Measurements from ENCODE around the gene HERPUD2.

Gene HERPUD2

DNA sequence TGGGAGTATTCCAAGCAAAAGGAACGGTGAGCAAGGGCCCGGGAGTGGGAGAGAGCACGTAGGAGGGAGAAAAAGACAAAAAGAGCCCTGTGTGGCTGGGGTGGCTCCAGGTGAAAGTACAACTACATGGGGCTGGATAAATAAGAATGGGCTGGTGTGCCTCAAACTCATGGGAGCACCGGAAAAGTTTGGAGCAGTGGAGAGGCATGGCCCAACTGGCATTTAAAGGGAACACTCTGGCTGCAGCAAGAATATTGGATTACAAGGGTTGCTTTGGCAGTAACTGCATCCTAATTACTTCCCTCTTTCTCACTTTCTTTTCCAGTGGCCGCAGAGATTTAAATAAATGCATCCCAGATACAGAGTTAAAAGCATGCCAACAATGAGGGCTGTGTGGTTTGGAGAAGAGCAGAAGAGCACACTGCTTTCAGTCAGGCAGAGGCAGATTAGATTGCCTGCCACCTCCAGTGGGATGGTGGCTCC is 39.1 kb upstream of the HERPUD2 start:
- Histone ChIP-seq H2AFZ (no peak overlapping the region), H3K4me2 (ENCODE audit: low read length) (no peak overlapping the region), H3K27ac (no peak overlapping the region), H3K79me2 (no peaks in the 10 kb centered on the region), H3K4me1 (no peaks in the 10 kb centered on the region), H3K9me3 (ENCODE audit: control insufficient read depth, low read length) (no peaks in the 10 kb centered on the region), H3K36me3 (ENCODE audit: control insufficient read depth, insufficient read depth, low read length) (no peaks in the 10 kb centered on the region), H3K4me3 (ENCODE audit: low read depth, low read length) (no peak overlapping the region), H3K27me3 (ENCODE audit: control insufficient read depth, insufficient read depth, low read length) (no peaks in the 10 kb centered on the region), H3K9ac (no peak overlapping the region)
- no peak for TF ChIP-seq CTCF (IDR thresholded peaks at IDR 0.05)

DNA sequence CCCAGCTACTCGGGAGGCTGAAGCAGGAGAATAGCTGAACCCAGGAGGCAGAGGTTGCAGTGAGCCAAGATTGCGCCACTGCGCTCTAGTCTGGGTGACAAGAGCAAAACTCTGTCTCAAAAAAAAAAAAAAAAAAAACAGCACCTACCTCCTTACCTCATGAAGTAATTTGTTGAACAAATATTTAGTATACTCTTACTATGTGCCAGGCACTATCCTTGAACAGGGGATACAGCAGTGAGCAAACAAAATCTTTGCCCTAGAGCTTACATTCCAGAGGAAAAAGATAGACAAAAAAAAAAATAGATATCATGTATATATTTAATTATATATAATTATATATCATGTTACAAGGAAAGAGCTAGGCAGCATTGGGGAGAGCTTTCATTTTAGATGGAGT is 36.4 kb upstream of the HERPUD2 start:
- no peak overlapping the region for H2AFZ ChIP-seq
- H3K4me2 ChIP-seq (ENCODE audit: low read length), result no peak overlapping the region
- no peak overlapping the region for H3K27ac ChIP-seq
- no peaks in the 10 kb centered on the region for H3K9me3 ChIP-seq (ENCODE audit: control insufficient read depth, low read length)
- TF ChIP-seq CTCF (IDR thresholded peaks at IDR 0.05), result no peak
- H3K4me1 ChIP-seq, result no peaks in the 10 kb centered on the region
- H3K36me3 ChIP-seq (ENCODE audit: control insufficient read depth, insufficient read depth, low read length), result no peaks in the 10 kb centered on the region
- H3K9ac ChIP-seq, result no peak overlapping the region
- no peak overlapping the region for H3K4me3 ChIP-seq (ENCODE audit: low read depth, low read length)
- no peaks in the 10 kb centered on the region for H3K27me3 ChIP-seq (ENCODE audit: control insufficient read depth, insufficient read depth, low read length)
- H3K79me2 ChIP-seq, result no peaks in the 10 kb centered on the region

GRCh38 chr7:35729061-35729783 is 34.3 kb upstream of the HERPUD2 start:
- Histone ChIP-seq H3K9ac (no peak overlapping the region), H3K79me2 (no peaks in the 10 kb centered on the region), H3K36me3 (ENCODE audit: control insufficient read depth, insufficient read depth, low read length) (no peaks in the 10 kb centered on the region), H3K4me2 (ENCODE audit: low read length) (no peak overlapping the region), H3K27me3 (ENCODE audit: control insufficient read depth, insufficient read depth, low read length) (no peaks in the 10 kb centered on the region), H3K9me3 (ENCODE audit: control insufficient read depth, low read length) (no peaks in the 10 kb centered on the region), H3K4me1 (no peaks in the 10 kb centered on the region), H2AFZ (no peak overlapping the region), H3K27ac (no peak overlapping the region), H3K4me3 (ENCODE audit: low read depth, low read length) (no peak overlapping the region)
- TF ChIP-seq CTCF (IDR thresholded peaks at IDR 0.05), result no peak

DNA sequence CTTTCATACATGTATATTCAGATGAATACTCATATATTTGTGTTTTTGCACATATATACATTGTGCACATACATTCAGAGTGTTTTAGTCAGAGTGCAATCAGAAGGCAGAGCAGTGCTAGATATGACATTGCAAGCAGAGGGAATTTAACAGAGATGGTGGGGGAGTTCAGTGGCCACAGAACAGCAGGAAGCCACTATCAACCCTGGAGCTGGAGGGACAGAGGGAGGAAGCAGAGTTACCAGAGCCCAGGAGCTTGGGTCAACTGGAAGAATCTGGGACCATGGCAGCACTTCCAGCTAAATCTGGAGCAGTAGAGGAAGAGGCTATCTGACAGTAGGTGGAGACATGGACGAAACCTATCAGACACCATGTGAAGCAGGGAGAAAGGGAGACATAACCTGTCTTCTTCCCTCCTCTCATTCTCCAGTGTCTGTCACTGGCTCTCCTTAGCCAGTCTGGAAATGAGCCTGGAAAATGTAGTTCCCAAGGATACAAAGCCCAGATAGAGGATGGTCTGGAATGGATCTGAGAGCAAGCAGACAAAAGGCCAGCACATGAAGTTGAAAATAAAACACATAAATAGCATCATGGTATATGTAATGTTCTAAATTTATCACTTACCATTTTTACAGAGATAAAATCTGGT is 33.6 kb upstream of the HERPUD2 start:
- no peak overlapping the region for H3K9ac ChIP-seq
- no peaks in the 10 kb centered on the region for H3K9me3 ChIP-seq (ENCODE audit: control insufficient read depth, low read length)
- H3K27me3 ChIP-seq (ENCODE audit: control insufficient read depth, insufficient read depth, low read length), result no peaks in the 10 kb centered on the region
- no peaks in the 10 kb centered on the region for H3K79me2 ChIP-seq
- no peak overlapping the region for H3K4me3 ChIP-seq (ENCODE audit: low read depth, low read length)
- no peak overlapping the region for H3K4me2 ChIP-seq (ENCODE audit: low read length)
- no peak overlapping the region for H3K27ac ChIP-seq
- TF ChIP-seq CTCF (IDR thresholded peaks at IDR 0.05), result no peak
- no peak overlapping the region for H2AFZ ChIP-seq
- H3K4me1 ChIP-seq, result no peaks in the 10 kb centered on the region
- H3K36me3 ChIP-seq (ENCODE audit: control insufficient read depth, insufficient read depth, low read length), result no peaks in the 10 kb centered on the region
